DLD1 (cell line): ENCODE measurements around the gene CCR8.
"Not testable (repeated sequence)": the region's sequence is repeated elsewhere in the genome, so short reads cannot be mapped to it uniquely, and the experiment has no call there.

ENCODE experiments used
- in situ Hi-C: cut with HindIII; loops from 2 replicates; pipeline ENCODE4 v1.10.0; 2017; ENCODE audit warnings: low sequenced_read_pairs

Gene CCR8

DNA sequence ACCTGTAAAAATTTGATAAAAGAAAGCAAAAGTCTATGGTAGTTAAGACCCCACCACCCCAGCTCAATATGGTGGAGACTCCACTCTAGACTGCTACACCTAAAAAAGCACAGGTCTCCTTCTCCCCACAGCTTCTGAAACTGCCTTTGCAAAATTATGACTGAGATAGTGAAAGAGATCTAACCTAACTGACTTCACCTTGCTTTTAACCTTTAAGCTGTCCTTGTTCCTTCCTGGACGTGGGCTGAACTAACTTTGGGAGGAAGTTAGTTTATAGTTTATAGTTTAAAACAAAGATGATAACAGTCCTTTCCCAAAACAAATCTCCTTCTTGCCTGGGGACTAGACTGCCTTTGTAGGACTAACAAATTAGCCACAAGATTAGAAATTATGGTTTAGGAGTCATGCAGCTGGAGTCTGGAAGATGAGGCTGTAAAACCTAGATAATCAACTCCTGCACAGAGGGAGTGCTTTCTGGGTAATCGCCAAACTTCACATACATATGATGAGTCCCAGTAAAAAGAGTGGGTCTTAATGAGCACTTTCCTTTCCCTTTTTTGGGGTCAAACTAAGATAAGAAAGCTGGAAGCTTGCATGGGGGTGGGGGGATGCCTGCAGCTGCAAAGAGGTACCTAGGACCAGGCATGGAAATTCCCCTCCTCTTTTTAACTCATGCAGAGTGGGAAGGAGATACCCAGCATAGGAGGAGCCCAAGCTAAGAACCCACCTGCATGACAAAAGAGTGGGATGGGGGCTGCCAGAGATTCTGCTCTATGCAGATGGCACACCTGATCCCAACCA lies 17.5 kb downstream of the CCR8 start:
- in situ Hi-C loops = no loop called here

DNA sequence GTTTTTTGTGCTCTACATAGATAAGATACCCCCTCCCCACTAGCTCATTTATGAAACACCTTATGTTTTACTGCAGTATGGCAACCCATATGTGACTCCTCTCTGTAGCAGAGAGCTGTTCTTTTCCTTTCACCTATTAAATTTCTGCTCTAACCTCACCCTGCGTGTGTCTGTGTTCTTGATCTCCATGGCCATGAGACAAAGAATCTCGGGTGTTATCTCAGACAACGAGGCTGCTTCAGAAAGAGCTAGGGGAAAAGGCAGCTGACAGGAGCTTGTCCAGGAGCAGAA lies 18.0 kb downstream of the CCR8 start:
- in situ Hi-C loops = no loop called here

DNA sequence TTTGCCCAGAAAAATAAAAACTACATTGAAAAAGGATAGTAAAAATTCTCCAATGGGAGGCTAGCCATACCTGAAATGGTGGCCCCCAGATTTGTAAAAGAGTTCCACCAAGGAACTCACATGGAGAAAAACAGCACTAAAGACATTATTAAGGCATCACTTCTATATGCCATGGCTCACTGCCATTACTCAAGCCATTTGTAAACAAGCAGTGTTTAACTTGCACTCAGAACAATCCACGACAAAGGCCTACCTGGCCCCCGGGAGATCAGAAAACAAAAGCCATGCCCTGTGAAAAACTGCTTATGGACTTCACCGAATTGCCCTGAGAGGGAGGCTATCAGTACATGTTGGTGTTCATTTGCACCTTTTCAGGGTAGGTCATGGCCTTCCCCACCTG lies 19.6 kb downstream of the CCR8 start:
- in situ Hi-C loops = no loop called here

- in situ Hi-C loops = no loop called here
Measured at GRCh38 chr3:39350714-39351113, 21.2 kb downstream of the CCR8 start.

DNA sequence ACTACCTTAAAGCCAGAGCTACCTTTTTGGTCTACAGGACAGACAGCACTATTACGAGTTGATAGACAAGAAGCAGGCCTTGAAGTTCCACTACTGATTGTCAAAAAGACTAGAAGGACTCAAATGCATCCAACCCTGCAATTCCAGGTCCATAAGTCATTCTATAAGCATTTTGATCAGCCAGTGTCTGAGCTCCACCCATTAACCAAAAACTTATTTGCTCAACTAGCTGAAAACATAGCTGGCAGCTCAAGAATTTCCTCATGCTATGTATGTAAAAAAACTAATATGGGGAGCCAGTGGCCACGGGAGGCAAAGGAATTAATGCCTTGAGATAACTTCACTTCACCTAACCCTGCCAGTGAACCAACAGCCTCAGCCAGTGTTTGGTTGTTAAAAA lies 21.6 kb downstream of the CCR8 start:
- in situ Hi-C loops = not testable (repeated sequence)

GRCh38 chr3:39353168-39353927 lies 23.8 kb downstream of the CCR8 start:
- in situ Hi-C loops = not testable (repeated sequence)

- in situ Hi-C loops = no loop called here
Measured at GRCh38 chr3:39358333-39358732, 28.8 kb downstream of the CCR8 start.

DNA sequence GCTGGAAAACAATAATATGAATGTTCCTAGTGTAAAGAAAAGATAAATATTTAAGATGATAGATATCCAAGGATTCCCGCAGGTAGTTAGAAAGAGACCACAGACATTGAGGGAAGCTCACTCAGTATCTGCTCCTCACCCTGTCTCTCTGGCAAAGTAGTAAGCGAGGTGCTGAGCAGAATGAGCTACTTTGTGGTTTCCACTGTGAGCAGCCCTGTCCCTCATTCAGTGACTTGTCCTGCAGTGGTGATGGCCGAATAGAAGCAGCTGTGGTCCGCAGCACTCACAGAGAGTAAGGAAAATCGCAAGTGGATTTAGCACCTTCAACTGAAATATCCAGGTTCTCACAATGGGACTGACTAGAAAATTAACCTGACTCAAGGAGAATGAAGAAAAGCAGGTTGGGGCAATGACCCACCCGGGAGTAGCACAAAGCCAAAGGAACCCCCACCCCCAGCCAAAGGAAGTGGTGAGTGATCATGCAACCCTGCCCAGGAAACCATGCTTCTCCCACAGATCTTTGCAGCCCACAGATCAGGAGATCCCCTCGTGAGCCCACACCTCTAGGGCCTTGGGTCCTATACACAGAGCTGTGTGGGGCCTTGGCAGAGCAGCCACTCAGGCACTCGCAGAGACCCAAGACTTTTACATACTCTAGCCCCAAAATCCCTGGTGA lies 31.9 kb downstream of the CCR8 start:
- in situ Hi-C loops = no loop called here

DNA sequence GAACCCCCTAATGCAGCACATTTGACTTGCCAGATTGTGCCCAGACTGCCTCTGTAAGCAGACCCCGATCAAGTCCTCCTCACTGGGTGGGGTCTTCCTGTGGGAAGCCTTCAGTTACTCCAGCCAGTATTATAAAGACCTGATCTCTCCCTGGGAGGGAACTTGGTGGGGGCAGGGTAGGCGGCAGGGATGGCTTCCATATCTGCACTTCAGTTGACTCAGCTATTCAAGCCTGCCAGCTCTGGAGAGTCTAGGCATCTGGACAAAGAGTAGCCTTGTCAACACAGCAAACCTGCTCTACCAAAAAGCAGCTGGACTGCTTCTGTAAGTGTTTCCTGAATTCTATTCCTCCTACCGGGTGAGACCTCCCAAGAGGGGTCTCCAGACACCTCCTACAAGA lies 32.7 kb downstream of the CCR8 start:
- in situ Hi-C loops = no loop called here

DNA sequence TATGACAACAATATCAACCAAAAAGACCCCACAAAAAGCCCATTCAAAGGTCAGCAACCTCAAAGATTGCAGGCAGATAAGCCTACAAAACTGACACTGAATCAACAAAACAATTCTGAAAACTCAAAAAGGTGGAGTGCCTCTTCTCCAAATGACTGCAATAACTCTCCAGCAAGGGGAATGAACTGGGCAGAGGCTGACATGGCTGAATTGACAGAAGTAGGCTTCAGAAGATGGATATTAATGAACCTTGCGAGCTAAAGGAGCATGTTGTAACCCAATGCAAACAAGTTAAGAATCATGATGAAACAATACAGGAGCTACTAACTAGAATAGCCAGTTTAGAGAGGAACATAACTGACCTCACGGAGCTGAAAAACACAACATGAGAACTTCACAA lies 33.3 kb downstream of the CCR8 start:
- in situ Hi-C loops = no loop called here

GRCh38 chr3:39370450-39370849 lies 40.9 kb downstream of the CCR8 start:
- in situ Hi-C loops = not testable (repeated sequence)

DNA sequence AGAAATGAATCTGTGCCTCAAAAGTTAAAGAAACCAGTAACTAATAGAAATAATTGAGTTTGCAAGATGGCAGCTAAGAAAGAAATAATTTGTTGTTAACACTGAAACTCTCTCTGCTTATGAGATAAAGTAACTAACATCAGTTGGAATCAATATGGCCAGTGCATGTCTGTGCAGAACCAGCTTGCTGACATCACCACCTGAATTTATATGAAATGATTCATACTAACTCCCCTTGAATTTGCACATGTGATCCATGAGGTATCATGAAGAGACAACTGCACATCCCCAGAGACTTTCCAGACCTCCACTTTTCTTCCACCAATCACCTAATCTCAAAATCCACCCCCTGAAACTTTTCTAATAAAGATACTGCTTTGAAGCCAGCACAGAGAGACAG lies 43.3 kb downstream of the CCR8 start:
- in situ Hi-C loops = no loop called here

DNA sequence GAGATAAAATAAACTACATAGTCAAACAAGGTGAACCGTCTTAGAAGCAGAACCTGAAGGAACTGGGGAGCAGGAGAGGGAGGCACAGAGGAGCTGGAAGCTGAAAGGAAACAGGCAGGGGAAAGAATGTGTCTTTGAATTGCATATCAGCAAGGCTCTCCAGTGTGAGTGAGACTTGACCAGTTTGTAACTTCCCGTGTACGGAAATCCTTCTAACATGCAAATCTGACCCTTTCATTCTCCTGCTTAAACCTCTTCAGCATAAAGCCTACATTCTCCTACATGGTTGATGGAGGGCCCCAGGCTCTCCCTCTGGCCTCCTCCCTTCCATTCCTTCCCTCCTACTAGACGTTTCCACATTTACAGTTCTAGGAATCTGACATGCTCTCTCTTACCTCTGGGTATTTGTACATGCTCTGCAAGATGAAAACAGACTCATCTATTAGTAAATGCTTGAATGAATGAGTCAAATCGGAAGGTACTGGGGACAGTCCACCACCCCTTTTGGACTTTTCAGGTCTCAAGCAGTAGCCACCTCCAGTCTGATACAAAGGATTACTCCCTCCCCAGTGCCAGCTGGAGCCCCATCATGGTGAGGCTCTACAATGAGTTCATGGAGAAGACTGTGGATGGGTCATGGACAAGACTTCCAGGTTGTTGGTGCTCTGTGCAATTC lies 47.6 kb downstream of the CCR8 start:
- in situ Hi-C loops = no loop called here

GRCh38 chr3:39378088-39378487 lies 48.6 kb downstream of the CCR8 start:
- in situ Hi-C loops = no loop called here

DNA sequence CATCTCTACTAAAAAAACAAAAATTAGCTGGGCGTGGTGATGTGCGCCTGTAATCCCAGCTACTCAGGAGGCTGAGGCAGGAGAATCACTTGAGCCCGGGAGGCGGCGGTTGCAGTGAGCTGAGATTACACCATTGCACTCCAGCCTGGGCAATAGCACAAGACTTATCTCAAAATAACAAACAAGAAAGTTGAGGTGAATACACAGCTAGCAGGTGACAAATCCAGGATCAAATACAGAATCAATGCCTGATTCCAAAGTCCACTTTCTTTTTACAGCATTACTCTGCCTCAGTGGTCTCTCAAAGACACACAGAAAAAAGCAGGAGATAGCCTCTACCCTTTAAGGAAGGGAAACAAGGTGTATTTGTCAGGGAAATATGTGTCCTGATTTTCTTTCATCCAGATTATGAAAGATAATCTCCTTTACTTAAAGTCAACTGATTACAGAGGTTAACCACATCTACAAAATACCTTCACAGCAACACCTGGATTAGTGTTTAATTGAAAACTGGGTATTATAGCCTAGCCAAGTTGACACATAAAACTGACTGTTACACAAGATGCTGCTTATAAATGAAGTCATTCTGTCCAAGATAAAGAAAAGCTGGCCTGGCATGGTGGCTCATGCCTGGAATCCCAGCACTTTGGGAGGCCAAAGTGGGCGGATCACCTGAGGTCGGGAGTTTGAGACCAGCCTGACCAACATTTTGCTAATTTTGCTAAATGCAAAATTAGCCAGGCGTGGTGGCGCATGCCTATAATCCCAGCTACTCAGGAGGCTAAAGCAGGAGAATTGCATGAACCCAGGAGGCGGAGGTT lies 49.7 kb downstream of the CCR8 start:
- in situ Hi-C loops = no loop called here

DNA sequence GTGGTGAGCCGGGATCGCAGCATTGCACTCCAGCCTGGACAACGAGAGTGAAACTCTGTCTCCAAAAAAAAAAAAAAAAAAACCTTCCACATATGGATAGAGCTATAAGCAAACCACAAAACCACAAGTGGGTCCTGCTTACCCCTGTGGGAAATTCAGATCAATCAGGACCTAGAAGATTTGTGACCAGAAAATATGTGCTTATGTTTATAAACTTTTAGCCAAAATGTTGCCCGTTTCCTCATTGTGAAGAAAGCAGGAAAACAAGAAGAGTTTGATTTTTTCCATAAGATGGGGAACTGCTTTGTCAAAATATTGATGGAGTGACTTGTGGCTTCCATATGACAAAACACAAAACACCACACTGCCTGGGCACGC lies 50.3 kb downstream of the CCR8 start:
- in situ Hi-C loops = no loop called here

GRCh38 chr3:39381432-39381831 lies 51.9 kb downstream of the CCR8 start:
- in situ Hi-C loops = no loop called here
